OCI-LY7 (cell line): ENCODE measurements around the gene TMEM168.

ENCODE experiments used
- EZH2phosphoT487 ChIP-seq: fragments of 200-600 bp; sonication (generic); IDR thresholded peaks from 2 replicates; pipeline ENCODE4 v1.6.1; 2018; ENCODE audit warnings: low read depth, borderline replicate concordance, mild to moderate bottlenecking, mixed run types, antibody characterized with exemption, low read length, moderate library complexity, mixed read lengths
- TF ChIP-seq, protein P1 (sequence below): fragments of 200-600 bp; sonication (generic); conservative IDR thresholded peaks from 2 replicates; pipeline ENCODE4 v1.5.1; 2014; ENCODE audit warnings: mild to moderate bottlenecking, antibody characterized with exemption, low read length, moderate library complexity, mixed read lengths

DNA sequence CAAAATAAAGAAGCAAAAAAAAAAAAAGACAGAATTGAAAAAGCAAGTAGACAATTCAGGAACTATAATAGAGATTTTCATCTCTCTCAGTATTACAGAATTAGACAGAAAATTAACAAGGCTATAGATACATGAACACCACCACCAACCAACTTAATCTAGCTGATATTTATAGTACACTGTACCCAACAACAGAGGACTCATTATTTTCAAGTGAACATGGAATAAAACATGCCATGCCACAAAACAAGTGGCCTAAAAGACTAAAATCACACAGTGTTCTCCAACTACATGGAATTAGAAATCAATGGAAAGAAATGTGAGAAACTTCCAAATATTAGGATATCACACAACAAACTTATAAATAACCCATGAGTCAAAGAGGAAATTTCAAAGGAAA lies 9.1 kb downstream of the TMEM168 start:
- TF ChIP-seq, protein P1, sequence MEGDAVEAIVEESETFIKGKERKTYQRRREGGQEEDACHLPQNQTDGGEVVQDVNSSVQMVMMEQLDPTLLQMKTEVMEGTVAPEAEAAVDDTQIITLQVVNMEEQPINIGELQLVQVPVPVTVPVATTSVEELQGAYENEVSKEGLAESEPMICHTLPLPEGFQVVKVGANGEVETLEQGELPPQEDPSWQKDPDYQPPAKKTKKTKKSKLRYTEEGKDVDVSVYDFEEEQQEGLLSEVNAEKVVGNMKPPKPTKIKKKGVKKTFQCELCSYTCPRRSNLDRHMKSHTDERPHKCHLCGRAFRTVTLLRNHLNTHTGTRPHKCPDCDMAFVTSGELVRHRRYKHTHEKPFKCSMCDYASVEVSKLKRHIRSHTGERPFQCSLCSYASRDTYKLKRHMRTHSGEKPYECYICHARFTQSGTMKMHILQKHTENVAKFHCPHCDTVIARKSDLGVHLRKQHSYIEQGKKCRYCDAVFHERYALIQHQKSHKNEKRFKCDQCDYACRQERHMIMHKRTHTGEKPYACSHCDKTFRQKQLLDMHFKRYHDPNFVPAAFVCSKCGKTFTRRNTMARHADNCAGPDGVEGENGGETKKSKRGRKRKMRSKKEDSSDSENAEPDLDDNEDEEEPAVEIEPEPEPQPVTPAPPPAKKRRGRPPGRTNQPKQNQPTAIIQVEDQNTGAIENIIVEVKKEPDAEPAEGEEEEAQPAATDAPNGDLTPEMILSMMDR = no peak
- no peak for TF ChIP-seq EZH2phosphoT487
